Loucy (cell line): ENCODE results near the gene FANCC.

ENCODE experiments used
- H2AFZ ChIP-seq: fragments of 200-600 bp; sonication (generic); 2 replicates; pipeline ENCODE4 v1.6.0; 2016; ENCODE audit warnings: antibody characterized with exemption, mild to moderate bottlenecking, low read length, moderate library complexity
- H3F3A ChIP-seq: fragments of 200-600 bp; 2 replicates; pipeline ENCODE4 v1.6.0; 2016; ENCODE audit warnings: antibody characterized with exemption, low read depth, mild to moderate bottlenecking
- H3K27me3 ChIP-seq: fragments of 200-600 bp; sonication (generic); 2 replicates; pipeline ENCODE4 v1.6.1; 2014; ENCODE audit warnings: low read length, mild to moderate bottlenecking; ENCODE audit not compliant: insufficient read depth, poor library complexity, severe bottlenecking
- H3K36me3 ChIP-seq: fragments of 200-600 bp; sonication (generic); 2 replicates; pipeline ENCODE4 v1.6.1; 2016; ENCODE audit warnings: low read length; ENCODE audit not compliant: insufficient read depth
- H3K4me1 ChIP-seq: fragments of 200-600 bp; sonication (generic); 2 replicates; pipeline ENCODE4 v1.5.1; 2014; ENCODE audit warnings: low read length, mild to moderate bottlenecking; ENCODE audit not compliant: insufficient read depth, poor library complexity, severe bottlenecking
- H3K4me2 ChIP-seq: fragments of 200-600 bp; sonication (generic); 2 replicates; pipeline ENCODE4 v1.6.0; 2014; ENCODE audit warnings: antibody characterized with exemption, low read length, low read depth, mild to moderate bottlenecking; ENCODE audit not compliant: poor library complexity, severe bottlenecking
- H3K4me3 ChIP-seq: fragments of 200-600 bp; sonication (generic); 2 replicates; pipeline ENCODE4 v1.5.1; 2014; ENCODE audit warnings: low read length, mild to moderate bottlenecking, mixed read lengths; ENCODE audit not compliant: poor library complexity, severe bottlenecking
- H3K79me2 ChIP-seq: fragments of 200-600 bp; sonication (generic); 2 replicates; pipeline ENCODE4 v1.6.1; 2014; ENCODE audit warnings: low read length; ENCODE audit not compliant: insufficient read depth
- H3K9ac ChIP-seq: fragments of 200-600 bp; sonication (generic); 2 replicates; pipeline ENCODE4 v1.6.0; 2014; ENCODE audit warnings: mild to moderate bottlenecking, low read depth, low read length, moderate library complexity; ENCODE audit not compliant: poor library complexity, severe bottlenecking
- H3K9me2 ChIP-seq: fragments of 200-600 bp; sonication (generic); replicated peaks from 2 replicates; pipeline ENCODE4 v1.6.1; 2016; ENCODE audit warnings: low read depth, low read length, mixed read lengths
- H3K9me3 ChIP-seq: fragments of 200-600 bp; sonication (generic); 2 replicates; pipeline ENCODE4 v1.6.1; 2014; ENCODE audit warnings: mild to moderate bottlenecking, antibody characterized with exemption, low read length, low read depth; ENCODE audit not compliant: insufficient read depth
- H4K20me1 ChIP-seq: fragments of 200-600 bp; sonication (generic); 2 replicates; pipeline ENCODE4 v1.6.0; 2014; ENCODE audit warnings: antibody characterized with exemption, low read length, mild to moderate bottlenecking; ENCODE audit not compliant: insufficient read depth, poor library complexity, severe bottlenecking
- CTCF ChIP-seq: fragments of 200-600 bp; sonication (generic); conservative IDR thresholded peaks from 2 replicates; pipeline ENCODE4 v1.5.1; 2014; ENCODE audit warnings: mild to moderate bottlenecking, antibody characterized with exemption, low read length
- EZH2phosphoT487 ChIP-seq: fragments of 200-600 bp; IDR thresholded peaks from 2 replicates; pipeline ENCODE4 v1.6.1; 2018; ENCODE audit warnings: antibody characterized with exemption, mild to moderate bottlenecking, moderate library complexity, borderline replicate concordance

FANCC gene

DNA sequence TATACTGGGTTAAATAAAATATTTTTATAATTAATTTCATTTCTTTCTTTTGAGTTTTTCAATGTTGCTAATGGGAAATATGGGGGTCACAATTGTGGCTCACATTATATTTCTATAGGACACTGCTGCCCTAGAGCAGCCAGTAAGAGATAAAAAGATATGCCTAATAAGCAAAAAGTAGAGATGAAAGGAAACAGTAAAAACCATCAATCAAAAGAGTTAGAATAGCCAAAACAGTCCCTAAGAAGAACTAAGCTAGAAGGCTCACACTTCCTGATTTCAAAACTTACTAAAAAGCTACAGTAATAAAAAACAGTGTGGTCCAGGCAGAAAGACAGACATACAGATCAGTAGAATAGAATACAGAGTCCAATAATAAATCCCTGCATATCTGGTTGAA lies 104.4 kb downstream of the FANCC start:
- no peaks in the 10 kb centered on the region for H3K9me3 ChIP-seq
- H3K9me2 ChIP-seq: no peaks in the 10 kb centered on the region
- peak overlapping the region; percentile 61 for H3K4me2 ChIP-seq
- no peak overlapping the region for H2AFZ ChIP-seq
- no peaks in the 10 kb centered on the region for H3K27me3 ChIP-seq
- H3F3A ChIP-seq: peaks cover 7% of the 10 kb centered on the region; the same call in 1 of the 2 replicates
- H3K4me1 ChIP-seq: peaks cover 63% of the 10 kb centered on the region
- no peaks in the 10 kb centered on the region for H4K20me1 ChIP-seq
- H3K36me3 ChIP-seq: no peaks in the 10 kb centered on the region
- no peak overlapping the region for H3K9ac ChIP-seq
- H3K79me2 ChIP-seq: no peaks in the 10 kb centered on the region
- TF ChIP-seq CTCF: no peak
- no peak for TF ChIP-seq EZH2phosphoT487
- H3K4me3 ChIP-seq: peak overlapping the region; percentile 43

GRCh38 chr9:95211028-95211427 lies 106.5 kb downstream of the FANCC start:
- TF ChIP-seq EZH2phosphoT487 (no peak), CTCF (no peak)
- Histone ChIP-seq H3F3A (peaks cover 7% of the 10 kb centered on the region; the same call in 1 of the 2 replicates), H2AFZ (no peak overlapping the region), H3K79me2 (no peaks in the 10 kb centered on the region), H3K4me3 (no peak overlapping the region), H3K36me3 (no peaks in the 10 kb centered on the region), H3K9me2 (no peaks in the 10 kb centered on the region), H3K9ac (no peak overlapping the region), H3K9me3 (no peaks in the 10 kb centered on the region), H3K4me2 (no peak overlapping the region), H3K27me3 (no peaks in the 10 kb centered on the region), H3K4me1 (peaks cover 65% of the 10 kb centered on the region), H4K20me1 (no peaks in the 10 kb centered on the region)

GRCh38 chr9:95207403-95207802 lies 110.1 kb downstream of the FANCC start:
- Histone ChIP-seq H3K4me3 (no peak overlapping the region), H3K4me1 (peaks cover 38% of the 10 kb centered on the region), H3F3A (peaks cover 2% of the 10 kb centered on the region; the same call in 1 of the 2 replicates), H3K4me2 (no peak overlapping the region), H3K9ac (no peak overlapping the region), H2AFZ (no peak overlapping the region), H3K36me3 (no peaks in the 10 kb centered on the region), H3K9me3 (no peaks in the 10 kb centered on the region), H3K79me2 (no peaks in the 10 kb centered on the region), H3K9me2 (no peaks in the 10 kb centered on the region), H3K27me3 (no peaks in the 10 kb centered on the region), H4K20me1 (no peaks in the 10 kb centered on the region)
- TF ChIP-seq EZH2phosphoT487 (no peak), CTCF (no peak)
